ENCODE data around the gene WHRN. TPM values are rescaled to one million over a fixed set of nuclear protein-coding genes. Genes with fewer than 3 reads are reported as not detected.

WHRN gene
- polyA plus RNA-seq, 3 donors = 7.3 to 17.2 (median 10.2) TPM

- DNase-seq (ENCODE audit: extremely low read depth in 1 of 11, low read depth in 9 of 11, low spot score in 4 of 11) = no peak
Observed at GRCh38 chr9:114411452-114411851, 93.8 kb downstream of the WHRN start.

DNA sequence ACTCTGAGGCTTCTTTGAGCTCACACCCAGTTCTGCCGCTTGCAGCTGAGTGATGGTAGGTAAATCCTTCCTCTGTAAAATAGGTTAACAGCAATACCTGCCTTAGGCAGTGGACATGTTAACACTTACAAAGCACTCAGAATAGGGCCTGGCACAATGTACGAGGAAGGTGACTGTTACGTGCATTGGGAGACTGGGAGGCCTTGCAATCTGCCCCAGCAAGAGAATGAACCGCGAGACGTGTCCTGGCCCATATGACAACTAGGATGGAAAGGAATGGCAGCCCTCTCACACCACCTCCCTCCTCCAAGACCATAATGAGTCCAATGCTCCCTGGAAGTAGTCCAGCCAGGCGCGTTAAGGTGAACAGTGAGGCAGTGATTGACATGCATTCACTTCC, 94.4 kb downstream of the WHRN start:
- DNase-seq (ENCODE audit: extremely low read depth in 1 of 11, low read depth in 9 of 11, low spot score in 4 of 11) = no peak

DNA sequence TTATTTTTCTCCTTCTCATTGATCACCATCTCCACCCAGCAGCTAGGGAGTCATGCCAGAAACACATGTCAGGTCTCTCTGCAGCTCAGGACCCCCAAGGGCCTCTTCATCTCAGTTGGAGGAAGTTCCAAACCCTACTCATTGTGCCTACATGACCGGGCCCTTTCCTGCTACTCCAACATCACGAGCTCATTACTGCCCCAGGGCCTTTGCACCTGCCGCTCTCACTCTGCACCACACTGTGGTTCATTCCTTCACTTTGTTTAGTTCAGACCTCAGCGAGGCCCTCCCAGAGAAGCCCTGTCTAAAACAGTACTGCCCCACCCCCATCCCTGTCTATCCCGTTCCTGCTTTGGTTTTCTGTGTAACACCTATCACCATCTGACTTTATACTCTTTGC, 95.4 kb downstream of the WHRN start:
- no peak for DNase-seq (ENCODE audit: extremely low read depth in 1 of 11, low read depth in 9 of 11, low spot score in 4 of 11)

- no peak for DNase-seq (ENCODE audit: extremely low read depth in 1 of 11, low read depth in 9 of 11, low spot score in 4 of 11)
Observed at GRCh38 chr9:114409103-114409780, 96.0 kb downstream of the WHRN start.

DNA sequence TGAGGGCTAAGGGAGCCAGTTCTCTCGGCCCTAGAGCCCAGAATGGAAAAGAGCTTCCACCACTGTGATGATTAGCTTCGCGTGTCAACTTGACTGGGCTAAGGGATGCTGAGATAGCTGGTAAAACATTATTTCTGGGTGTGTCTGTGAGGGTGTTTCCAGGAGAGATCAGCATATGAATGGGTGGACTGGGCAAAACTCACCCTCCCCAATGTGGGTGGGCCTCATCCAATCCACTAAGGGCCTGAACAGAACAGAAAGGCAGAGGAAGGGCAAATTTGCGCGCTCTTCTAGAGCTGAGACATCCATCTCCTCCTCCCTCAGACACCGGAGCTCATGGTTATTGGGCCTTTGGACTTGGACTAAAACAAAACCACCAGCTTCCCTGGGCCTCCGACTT, 96.6 kb downstream of the WHRN start:
- DNase-seq (ENCODE audit: extremely low read depth in 1 of 11, low read depth in 9 of 11, low spot score in 4 of 11) = no peak

DNA sequence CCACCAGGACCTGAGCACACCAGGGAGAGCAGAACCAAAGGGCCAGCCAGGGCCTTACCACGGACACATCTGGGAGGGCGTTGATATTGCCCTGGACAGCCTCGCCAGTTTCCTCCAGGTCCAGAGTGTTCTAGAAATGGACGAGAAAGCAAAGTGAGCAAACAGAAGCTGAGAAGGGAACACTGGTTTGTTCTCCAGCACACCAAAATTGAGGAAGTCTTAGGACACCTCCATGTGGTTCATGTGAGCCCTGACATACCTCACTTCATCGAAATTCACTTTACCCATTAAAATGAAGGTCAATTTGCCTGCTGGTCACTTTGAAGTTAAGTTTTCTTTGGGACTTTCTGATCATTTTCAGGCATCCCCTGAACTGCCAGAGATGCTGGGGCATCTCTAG, 97.4 kb downstream of the WHRN start:
- DNase-seq (ENCODE audit: extremely low read depth in 1 of 11, low read depth in 9 of 11, low spot score in 4 of 11) = no peak

DNA sequence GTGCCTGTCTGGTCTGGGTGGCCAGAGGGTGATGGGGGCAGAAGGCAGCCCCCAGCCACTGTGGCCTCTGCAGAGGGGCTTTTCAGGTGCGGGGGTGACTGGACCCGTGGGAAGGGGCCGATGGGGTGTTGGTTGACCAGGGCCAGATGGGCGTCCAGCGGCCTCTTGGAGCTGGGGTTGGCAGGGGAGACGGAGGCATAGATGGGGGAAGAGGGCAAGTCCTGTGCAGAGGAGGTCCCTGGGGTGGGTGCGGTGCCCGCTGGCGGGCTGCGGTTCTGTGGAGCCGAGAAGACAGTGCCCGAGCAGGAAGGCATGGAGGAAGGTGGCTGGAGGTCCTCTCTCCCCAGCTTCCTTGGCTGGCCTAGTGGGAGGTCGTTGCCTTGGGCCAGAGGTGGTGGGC, 98.8 kb downstream of the WHRN start:
- no peak for DNase-seq (ENCODE audit: extremely low read depth in 1 of 11, low read depth in 9 of 11, low spot score in 4 of 11)

DNA sequence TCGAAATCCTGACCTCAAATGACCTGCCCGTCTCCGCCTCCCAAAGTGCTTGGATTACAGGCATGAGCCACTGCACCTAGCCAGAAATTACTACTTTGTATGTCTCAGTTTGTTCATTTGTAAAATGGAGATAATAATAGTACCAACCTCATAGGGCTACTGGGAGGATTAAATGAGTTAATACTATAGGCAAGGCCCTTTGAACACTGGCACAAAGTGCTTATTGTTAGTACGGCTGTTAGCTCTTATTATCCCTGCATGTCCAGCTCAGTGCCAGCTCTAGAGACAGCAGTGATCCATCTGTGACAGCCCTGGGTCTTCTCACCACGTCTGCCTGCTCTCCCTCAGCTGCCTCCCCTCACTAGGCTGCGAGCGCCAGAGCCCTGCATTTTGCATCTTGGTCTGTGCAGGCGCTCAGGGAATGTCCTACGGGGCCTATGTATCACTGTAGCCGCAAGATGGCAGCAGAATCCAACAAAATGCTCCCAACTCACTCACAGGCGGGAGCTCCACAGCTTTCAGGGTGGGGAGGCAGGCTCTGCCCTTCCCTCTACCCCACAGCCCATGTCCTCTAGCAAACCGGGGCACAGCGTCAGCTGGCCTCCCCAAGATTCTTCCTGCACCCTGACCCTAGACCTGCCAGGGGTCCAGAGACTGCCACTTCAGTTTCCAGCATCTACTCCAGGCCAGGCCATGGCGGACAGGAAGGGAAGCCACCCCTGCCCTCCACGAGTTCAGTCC, 99.8 kb downstream of the WHRN start:
- DNase-seq (ENCODE audit: extremely low read depth in 1 of 11, low read depth in 9 of 11, low spot score in 4 of 11) = peak in 9 of 11 donors; percentile 55 to 80 (median 68)

DNA sequence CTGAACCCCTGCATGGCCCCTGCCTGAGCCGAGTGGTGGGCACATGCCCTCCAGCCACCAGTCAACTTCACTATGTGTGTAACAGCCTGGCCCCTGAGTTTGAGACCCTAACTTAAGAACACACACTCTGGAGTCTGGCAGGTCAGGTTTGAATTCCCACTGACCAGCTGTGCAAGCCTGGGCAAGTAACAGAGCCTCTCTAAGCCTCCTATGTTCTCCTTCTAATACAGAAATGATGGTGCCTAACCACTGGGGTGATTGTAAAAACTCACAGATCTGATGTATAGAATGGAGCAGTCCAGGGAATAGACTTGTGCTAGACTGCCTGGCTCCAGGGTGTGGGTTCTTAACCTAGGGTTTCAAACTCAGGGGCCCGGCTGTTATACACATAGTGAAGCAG, 100.7 kb downstream of the WHRN start:
- DNase-seq (ENCODE audit: extremely low read depth in 1 of 11, low read depth in 9 of 11, low spot score in 4 of 11) = no peak

DNA sequence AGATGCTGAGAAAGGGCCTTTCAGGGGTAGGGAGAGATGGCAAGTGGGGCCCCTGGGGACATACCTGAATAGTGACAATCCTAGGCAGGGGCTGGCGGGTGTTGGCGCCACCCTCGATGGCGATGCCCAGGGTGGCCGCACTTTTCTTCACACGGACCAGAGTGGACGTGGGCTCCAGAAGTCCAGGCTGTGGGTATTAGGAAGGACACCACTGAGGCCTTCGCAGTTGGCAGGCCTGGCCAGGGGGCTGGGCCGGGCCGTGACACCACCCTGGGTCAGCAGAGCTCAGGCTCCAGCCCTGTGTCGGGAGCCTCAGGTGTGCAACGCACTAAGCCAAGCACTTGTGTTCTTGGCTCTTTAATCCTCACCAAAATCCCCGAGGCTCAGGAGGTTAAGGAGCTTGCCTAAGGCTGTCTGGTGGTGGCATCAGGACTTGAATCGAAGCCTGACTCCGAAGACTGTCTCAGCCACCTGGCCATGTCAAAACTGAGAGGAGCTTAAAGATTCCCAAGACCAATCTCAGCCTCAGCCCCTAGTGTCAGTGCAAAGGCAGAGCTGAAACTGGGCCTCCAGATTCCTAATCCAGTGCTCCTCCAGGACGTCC, 102.0 kb downstream of the WHRN start:
- DNase-seq (ENCODE audit: extremely low read depth in 1 of 11, low read depth in 9 of 11, low spot score in 4 of 11) = no peak

- DNase-seq (ENCODE audit: extremely low read depth in 1 of 11, low read depth in 9 of 11, low spot score in 4 of 11) = no peak
Observed at GRCh38 chr9:114401344-114401743, 103.9 kb downstream of the WHRN start.

GRCh38 chr9:114400772-114401171, 104.5 kb downstream of the WHRN start:
- no peak for DNase-seq (ENCODE audit: extremely low read depth in 1 of 11, low read depth in 9 of 11, low spot score in 4 of 11)

GRCh38 chr9:114400219-114400618, 105.1 kb downstream of the WHRN start:
- DNase-seq (ENCODE audit: extremely low read depth in 1 of 11, low read depth in 9 of 11, low spot score in 4 of 11) = no peak

GRCh38 chr9:114399381-114399780, 105.9 kb downstream of the WHRN start:
- DNase-seq (ENCODE audit: extremely low read depth in 1 of 11, low read depth in 9 of 11, low spot score in 4 of 11) = no peak

- peak in 10 of 11 donors; percentile 71 to 95 (median 89) for DNase-seq (ENCODE audit: extremely low read depth in 1 of 11, low read depth in 9 of 11, low spot score in 4 of 11)
Observed at GRCh38 chr9:114397848-114398605, 107.2 kb downstream of the WHRN start.

DNA sequence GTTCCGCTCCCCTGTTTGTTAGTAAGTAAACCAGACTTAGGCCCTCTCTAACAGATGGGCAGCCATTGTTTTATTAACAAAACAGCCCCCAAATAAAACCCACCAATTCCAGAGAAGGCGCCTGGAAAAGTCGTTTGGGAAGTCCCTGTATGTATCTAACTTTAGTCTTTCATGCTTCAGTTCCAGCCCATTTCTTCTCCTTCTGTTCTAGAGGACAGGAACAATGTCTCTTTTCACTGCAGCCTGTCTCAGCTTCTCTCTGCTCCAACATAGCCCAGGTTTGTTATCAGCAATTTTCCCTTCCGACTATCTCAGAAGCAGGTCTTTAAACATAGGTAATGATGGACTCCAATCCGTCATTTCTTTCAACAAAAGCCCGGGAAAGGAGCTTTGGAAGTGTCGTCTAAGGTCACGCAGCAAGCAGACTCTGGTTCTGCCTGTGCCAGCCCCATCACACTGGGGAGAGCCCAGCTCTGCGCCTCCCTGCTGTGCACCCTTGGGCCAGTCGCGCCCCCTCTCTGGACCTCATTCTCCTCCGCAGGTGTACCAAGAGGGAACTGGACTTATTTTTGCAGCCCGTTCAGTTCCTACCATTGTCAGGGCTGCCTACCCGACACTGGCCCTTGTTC, 107.9 kb downstream of the WHRN start:
- DNase-seq (ENCODE audit: extremely low read depth in 1 of 11, low read depth in 9 of 11, low spot score in 4 of 11) = no peak

DNA sequence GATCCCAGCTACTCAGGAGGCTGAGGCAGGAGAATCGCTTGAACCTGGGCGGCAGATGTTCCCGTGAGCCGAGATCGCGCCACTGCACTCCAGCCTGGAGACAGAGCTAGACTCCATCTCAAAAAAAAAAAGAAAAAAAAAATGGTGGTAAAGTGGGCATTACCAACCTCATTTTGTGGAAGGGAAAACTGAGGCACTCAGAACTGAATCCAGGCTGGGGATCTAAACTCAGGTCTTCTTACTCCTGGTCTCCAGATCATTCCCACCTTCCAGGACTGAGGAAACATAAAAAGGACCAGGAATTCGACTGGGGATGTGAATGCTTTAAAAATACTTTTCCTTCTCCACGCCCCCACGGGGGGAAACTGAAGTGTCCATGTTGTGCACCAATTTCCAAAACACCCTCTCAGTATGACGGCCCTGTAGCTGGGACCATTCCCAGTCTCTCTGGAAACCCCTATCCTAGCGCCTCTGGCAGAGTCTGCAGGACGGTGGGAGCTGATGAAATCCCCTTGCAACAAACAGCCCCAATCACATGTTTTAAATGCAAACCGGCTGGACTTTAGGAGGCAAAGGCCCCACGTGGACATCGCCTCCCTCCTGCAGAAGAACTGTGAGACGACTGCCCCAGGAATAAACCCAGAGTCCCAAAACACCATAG, 108.6 kb downstream of the WHRN start:
- DNase-seq (ENCODE audit: extremely low read depth in 1 of 11, low read depth in 9 of 11, low spot score in 4 of 11) = peak in 1 of 11 donors; percentile 42

DNA sequence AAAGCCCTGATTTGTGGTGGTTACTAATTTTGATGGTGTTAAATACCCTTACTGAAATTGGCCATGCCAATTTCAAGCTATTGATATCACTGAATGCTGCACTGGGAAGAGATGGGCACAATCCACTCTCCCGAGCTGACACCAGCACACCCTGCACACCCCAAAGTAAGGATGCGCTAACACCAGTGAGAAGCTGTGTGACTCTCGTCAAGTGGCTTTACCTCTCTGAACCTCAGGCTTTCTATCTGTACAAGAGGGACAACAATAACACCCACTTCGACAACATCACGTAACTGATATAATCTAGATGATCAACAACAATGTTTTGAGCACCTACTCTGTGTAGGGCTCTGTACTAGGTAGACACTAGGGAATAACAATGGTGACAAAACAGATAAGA, 109.5 kb downstream of the WHRN start:
- DNase-seq (ENCODE audit: extremely low read depth in 1 of 11, low read depth in 9 of 11, low spot score in 4 of 11) = no peak

DNA sequence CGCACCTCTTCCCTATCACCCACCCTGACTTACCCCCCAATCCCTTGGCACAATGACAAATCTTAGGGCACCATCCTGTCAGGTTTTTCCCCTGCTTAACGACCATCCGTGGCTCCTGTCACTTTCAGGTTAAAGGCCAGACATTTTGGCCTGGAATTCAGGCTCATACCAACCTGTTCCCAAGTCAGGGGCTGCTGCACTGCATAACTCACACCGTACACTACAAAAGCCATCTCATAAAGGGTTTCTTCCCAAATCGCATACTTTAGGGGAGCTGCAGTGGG, 110.0 kb downstream of the WHRN start:
- DNase-seq (ENCODE audit: extremely low read depth in 1 of 11, low read depth in 9 of 11, low spot score in 4 of 11) = no peak
